CMK (cell line): Measurements from ENCODE around the gene TIMM21.
A peak's percentile ranks its signal among the peaks of the same experiment; 100 is the strongest.

ENCODE experiments used
- DNase-seq: peaks from one replicate; pipeline ENCODE4 v3.0.0-alpha.2; 2010; ENCODE audit warnings: low read depth

The TIMM21 gene

GRCh38 chr18:74147779-74148542 is at the start of gene TIMM21, which contains the start of gene FBXO15:
Gene TIMM21, plus strand, starts transcription at chr18:74148523. Its CDS starts 286 bp downstream, at chr18:74148809.
Gene FBXO15, minus strand, starts transcription at chr18:74147834. Its CDS starts 49 bp downstream, at chr18:74147785.
- DNase-seq = peak; percentile 89

- DNase-seq = no peak
These were observed 39.9 kb upstream of the TIMM21 start for GRCh38 chr18:74108460-74108859.

GRCh38 chr18:74110149-74110548 is 38.2 kb upstream of the TIMM21 start:
- DNase-seq = no peak

- DNase-seq = no peak
These were observed 37.3 kb upstream of the TIMM21 start for GRCh38 chr18:74110976-74111375.

GRCh38 chr18:74113711-74114110 is 34.6 kb upstream of the TIMM21 start:
- no peak for DNase-seq

GRCh38 chr18:74114116-74114515 is 34.2 kb upstream of the TIMM21 start:
- DNase-seq = no peak

GRCh38 chr18:74115046-74115445 is 33.3 kb upstream of the TIMM21 start:
- DNase-seq = no peak

- DNase-seq = no peak
These were observed 31.4 kb upstream of the TIMM21 start for GRCh38 chr18:74116633-74117554.

- DNase-seq = no peak
These were observed 25.1 kb upstream of the TIMM21 start for GRCh38 chr18:74123200-74123599.

- DNase-seq = no peak
These were observed 23.7 kb upstream of the TIMM21 start for GRCh38 chr18:74124642-74125041.

- DNase-seq = no peak
These were observed 21.4 kb upstream of the TIMM21 start for GRCh38 chr18:74126684-74127655.

- no peak for DNase-seq
These were observed 20.2 kb upstream of the TIMM21 start for GRCh38 chr18:74128159-74128558.

GRCh38 chr18:74131124-74131523 is 17.2 kb upstream of the TIMM21 start:
- no peak for DNase-seq

- DNase-seq = no peak
These were observed 16.1 kb upstream of the TIMM21 start for GRCh38 chr18:74132201-74132600.

GRCh38 chr18:74137920-74138538 is 10.3 kb upstream of the TIMM21 start:
- DNase-seq = no peak

GRCh38 chr18:74139411-74139810 is 8.9 kb upstream of the TIMM21 start:
- DNase-seq = no peak

- no peak for DNase-seq
These were observed 8.4 kb upstream of the TIMM21 start for GRCh38 chr18:74139888-74140287.

- DNase-seq = no peak
These were observed 7.7 kb upstream of the TIMM21 start for GRCh38 chr18:74140582-74140981.

- no peak for DNase-seq
These were observed 6.7 kb upstream of the TIMM21 start for GRCh38 chr18:74141667-74142066.

GRCh38 chr18:74142252-74142651 is 6.1 kb upstream of the TIMM21 start:
- DNase-seq = no peak

GRCh38 chr18:74146756-74147155 is 1.6 kb upstream of the TIMM21 start:
- DNase-seq = no peak

- DNase-seq = no peak
These were observed 888 bp upstream of the TIMM21 start for GRCh38 chr18:74147491-74147778.
